B cell (primary cell): ENCODE results near the gene RNFT2. TPM values are rescaled to one million over a fixed set of nuclear protein-coding genes. Genes with fewer than 3 reads are reported as not detected.

Source experiments
- ATAC-seq: fragments of 200-7000 bp; cut with Tn5 transposase; one replicate; pipeline ENCODE4 v1.10.0; 2021; ENCODE audit warnings: low read depth, mild to moderate bottlenecking, moderate number of reproducible peaks, moderate library complexity
- CTCF ChIA-PET: fragments of 350-600 bp; sonication (Branson Sonifier 250); formaldehyde crosslinking; loops from one replicate; lab custom pipeline; 2021; ENCODE audit warnings: antibody characterized with exemption, inconsistent platforms; lab: Charles Lee
- POLR2A ChIA-PET: fragments of 350-600 bp; sonication (Branson Sonifier 250); formaldehyde crosslinking; loops from one replicate; lab custom pipeline; 2021; ENCODE audit warnings: antibody characterized with exemption; lab: Charles Lee
- DNase-seq: peaks from one replicate; pipeline ENCODE4 v3.0.0; 2013
- H2AFZ ChIP-seq: 2 replicates; pipeline ENCODE4 v1.6.1; 2012; ENCODE audit warnings: mild to moderate bottlenecking, low read depth, low read length; ENCODE audit not compliant: insufficient read depth, poor library complexity, severe bottlenecking
- H3K27ac ChIP-seq, 2 donors: 1 replicate in 1 of 2; 2 replicates in 1 of 2; pipeline ENCODE4 v1.5.1; 2012 to 2013; ENCODE audit warnings: low read length in 2 of 2, mild to moderate bottlenecking in 2 of 2, moderate library complexity in 1 of 2
- H3K27me3 ChIP-seq, 4 experiments: fragments of 200-600 bp in 1 of 4; sonication (generic) in 1 of 4; replicated peaks in 1 of 4; 1 replicate in 2 of 4; 2 replicates in 2 of 4; pipeline versions ENCODE4 v1.6.1 to v1.7.0; 2013 to 2016; ENCODE audit warnings: low read length in 3 of 4, mild to moderate bottlenecking in 2 of 4, mixed read lengths in 1 of 4, moderate library complexity in 1 of 4; ENCODE audit not compliant: insufficient read depth in 4 of 4, control insufficient read depth in 3 of 4; ENCODE audit errors: control extremely low read depth in 1 of 4
- H3K36me3 ChIP-seq, 2 experiments: replicated peaks in 1 of 2; 1 replicate in 1 of 2; 2 replicates in 1 of 2; pipeline versions ENCODE4 v1.6.1 to v1.7.1; 2013; ENCODE audit warnings: low read length in 1 of 2; ENCODE audit not compliant: insufficient read depth in 2 of 2, control insufficient read depth in 1 of 2; ENCODE audit errors: control extremely low read depth in 1 of 2, extremely low read depth in 1 of 2
- H3K4me1 ChIP-seq, 2 donors: fragments of 200-600 bp in 1 of 2; sonication (generic) in 1 of 2; 1 replicate in 1 of 2; 2 replicates in 1 of 2; pipeline versions ENCODE4 v1.5.1 to v1.6.1; 2013 to 2017; ENCODE audit warnings: low read length in 2 of 2; ENCODE audit not compliant: control insufficient read depth in 2 of 2, insufficient read depth in 2 of 2
- H3K4me2 ChIP-seq: replicated peaks from 2 replicates; pipeline ENCODE3; 2012; ENCODE audit warnings: mild to moderate bottlenecking, low read depth, low read length; ENCODE audit not compliant: poor library complexity, severe bottlenecking
- H3K4me3 ChIP-seq, 5 experiments: fragments of 200-600 bp in 1 of 5; sonication (generic) in 1 of 5; 1 replicate in 3 of 5; 2 replicates in 2 of 5; pipeline versions ENCODE4 v1.5.1 to v1.7.0; 2011 to 2016; ENCODE audit warnings: low read length in 4 of 5, mild to moderate bottlenecking in 4 of 5, low read depth in 2 of 5, control low read depth in 1 of 5, moderate library complexity in 1 of 5; ENCODE audit not compliant: insufficient read depth in 1 of 5; ENCODE audit errors: control extremely low read depth in 1 of 5, extremely low read depth in 1 of 5
- H3K79me2 ChIP-seq: fragments of 200-600 bp; sonication (generic); one replicate; pipeline ENCODE4 v1.6.0; 2016; ENCODE audit warnings: low read length; ENCODE audit not compliant: control insufficient read depth, insufficient read depth
- H3K9ac ChIP-seq: fragments of 200-600 bp; sonication (generic); 2 replicates; pipeline ENCODE4 v1.6.1; 2017; ENCODE audit warnings: mild to moderate bottlenecking, low read length, moderate library complexity
- H3K9me3 ChIP-seq, 3 donors: one replicate each; pipeline versions ENCODE4 v1.6.1 to v1.7.1; 2013; ENCODE audit warnings: low read length in 2 of 3; ENCODE audit not compliant: control insufficient read depth in 2 of 3, insufficient read depth in 1 of 3; ENCODE audit errors: control extremely low read depth in 1 of 3
- H4K20me1 ChIP-seq: 2 replicates; pipeline ENCODE4 v1.6.0; 2012; ENCODE audit warnings: mild to moderate bottlenecking, low read length; ENCODE audit not compliant: insufficient read depth, control insufficient read depth, poor library complexity, severe bottlenecking
- H3K27ac Mint-ChIP-seq: one replicate; pipeline ENCODE4 v1.8.0; 2021; ENCODE audit warnings: mixed read lengths
- H3K27me3 Mint-ChIP-seq: one replicate; pipeline ENCODE4 v1.8.0; 2021; ENCODE audit warnings: mixed read lengths
- H3K4me1 Mint-ChIP-seq: one replicate; pipeline ENCODE4 v1.8.0; 2021; ENCODE audit warnings: mixed read lengths
- H3K4me3 Mint-ChIP-seq: one replicate; pipeline ENCODE4 v1.8.0; 2021; ENCODE audit warnings: mixed read lengths
- H3K9me3 Mint-ChIP-seq: one replicate; pipeline ENCODE4 v1.8.0; 2022; ENCODE audit warnings: mixed read lengths; ENCODE audit not compliant: insufficient read depth
- CTCF ChIP-seq: fragments of 200-600 bp; IDR thresholded peaks from one replicate; pipeline ENCODE4 v1.8.0; 2022; ENCODE audit warnings: antibody characterized with exemption, mild to moderate bottlenecking
- EZH2 ChIP-seq: IDR thresholded peaks from 2 replicates; pipeline ENCODE4 v1.6.1; 2012; ENCODE audit warnings: borderline replicate concordance, low read depth, mild to moderate bottlenecking, moderate library complexity, low read length; ENCODE audit not compliant: insufficient read depth, poor library complexity, severe bottlenecking
- WGBS: methylation state at CpG from one replicate; pipeline ENCODE4 v1.1.5; 2013; ENCODE audit warnings: missing lambda C conversion rate; ENCODE audit not compliant: insufficient coverage; 5-methylcytosine and 5-hydroxymethylcytosine counted together
- intact Hi-C: fragments of 100-400 bp; cut with micrococcal nuclease; formaldehyde crosslinking; loops from one replicate; pipeline ENCODE4 v1.10.0; 2022
- polyA plus RNA-seq: library from polyadenylated mRNA; depleted of rRNA; stranded (reverse); fragments of >200 nt; gene quantifications from 2 replicates; pipeline ENCODE4 v1.2.3, GENCODE V29; 2012
- total RNA-seq, 2 donors: library from RNA; stranded (reverse); fragments of 120-200 nt in 1 of 2; gene quantifications; 1 replicate in 1 of 2; 2 replicates in 1 of 2; pipeline versions ENCODE4 v1.2.3 to v1.2.4, GENCODE V29; 2013 to 2022

The RNFT2 gene
- total and polyA plus RNA-seq, 2 donors (not counting 1 experiment from before 2014, with no cell fraction given) = 5.2 to 18.2 TPM

DNA sequence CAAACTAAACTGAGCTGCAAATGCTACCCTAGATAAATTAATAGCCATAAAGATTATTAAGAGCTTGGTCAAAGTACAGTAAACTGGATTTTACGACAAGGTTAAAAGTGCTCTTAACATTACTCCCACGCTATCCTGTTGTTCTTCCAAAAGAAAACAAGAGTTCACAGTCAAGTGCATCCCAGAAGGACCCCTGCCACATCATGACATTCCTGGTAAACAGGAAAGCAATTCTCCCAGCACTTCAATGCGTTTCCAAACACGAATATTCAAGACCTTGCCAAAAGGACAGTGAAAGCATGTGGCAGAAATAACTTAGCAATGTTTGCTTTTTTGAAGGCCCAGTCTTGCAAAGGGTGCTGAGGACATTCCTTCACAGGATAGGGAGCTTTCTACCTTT, 11.4 kb upstream of the RNFT2 start:
- 91% methylated on average over 4 of the region's 4 CpGs for WGBS
- H3K27me3 Mint-ChIP-seq = no peaks in the 10 kb centered on the region
- H3K4me1 Mint-ChIP-seq = peaks cover 27% of the 10 kb centered on the region
- ChIA-PET CTCF (interaction anchor here (0.8 to 1.6 kb wide), 3 partner anchors 18 to 155 kb away, joined by 3 to 7 read pairs (median 6); partner anchors contain the start of gene HRK), POLR2A (no interaction called here)
- H3K4me1 ChIP-seq = no peaks in the 10 kb centered on the region
- no peak for TF ChIP-seq EZH2
- TF ChIP-seq CTCF = no peak
- no peak for ATAC-seq
- H3K9ac ChIP-seq = no peak overlapping the region
- no peaks in the 10 kb centered on the region for H3K27me3 ChIP-seq
- peaks cover 5 to 30% of the 10 kb centered on the region in 2 experiments for H3K36me3 ChIP-seq
- no peak overlapping the region for H3K4me2 ChIP-seq
- H3K4me3 ChIP-seq = no peak overlapping the region
- no peak for DNase-seq
- no peak overlapping the region for H3K27ac ChIP-seq
- intact Hi-C loops = no loop called here
- H3K79me2 ChIP-seq = peaks cover 73% of the 10 kb centered on the region
- peaks cover 45% of the 10 kb centered on the region for H4K20me1 ChIP-seq
- no peaks in the 10 kb centered on the region for H3K9me3 Mint-ChIP-seq
- H3K9me3 ChIP-seq = no peaks in the 10 kb centered on the region
- no peak overlapping the region for H2AFZ ChIP-seq
- no peak overlapping the region for H3K27ac Mint-ChIP-seq
- no peak overlapping the region for H3K4me3 Mint-ChIP-seq

GRCh38 chr12:116727261-116727660, 10.9 kb upstream of the RNFT2 start:
- Mint-ChIP-seq H3K4me1 (peaks cover 31% of the 10 kb centered on the region), H3K27ac (no peak overlapping the region), H3K27me3 (no peaks in the 10 kb centered on the region), H3K4me3 (no peak overlapping the region), H3K9me3 (no peaks in the 10 kb centered on the region)
- Histone ChIP-seq H3K27me3 (no peaks in the 10 kb centered on the region), H3K9me3 (no peaks in the 10 kb centered on the region), H4K20me1 (peaks cover 51% of the 10 kb centered on the region), H3K4me3 (no peak overlapping the region), H2AFZ (no peak overlapping the region), H3K79me2 (peaks cover 77% of the 10 kb centered on the region), H3K4me2 (no peak overlapping the region), H3K9ac (no peak overlapping the region), H3K36me3 (peaks cover 7 to 28% of the 10 kb centered on the region in 2 experiments), H3K4me1 (no peaks in the 10 kb centered on the region), H3K27ac (no peak overlapping the region)
- ChIA-PET POLR2A (no interaction called here), CTCF (interaction anchor here (0.8 to 1.6 kb wide), 4 partner anchors 18 to 155 kb away, joined by 3 to 7 read pairs (median 5); partner anchors contain the start of gene HRK)
- TF ChIP-seq EZH2 (no peak), CTCF (no peak)
- intact Hi-C loops = no loop called here
- no peak for DNase-seq
- WGBS = 100% methylated on average over 1 of the region's 3 CpGs
- ATAC-seq = no peak
